Epithelial cell of proximal tubule (primary cell): ENCODE measurements around the gene SGCD. TPM values are rescaled to one million over a fixed set of nuclear protein-coding genes. Genes with fewer than 3 reads are reported as not detected.

ENCODE experiments used
- DNase-seq: peaks from one replicate; pipeline ENCODE4 v3.0.0-alpha.2; 2011; ENCODE audit warnings: low read depth
- H3K4me3 ChIP-seq: 2 replicates; pipeline ENCODE4 v1.5.1; 2011; ENCODE audit warnings: low read depth, mild to moderate bottlenecking, low read length
- CTCF ChIP-seq: conservative IDR thresholded peaks from 2 replicates; pipeline ENCODE4 v1.5.1; 2012; ENCODE audit warnings: low read depth, mild to moderate bottlenecking, low read length
- total RNA-seq: library from RNA; depleted of rRNA; stranded (reverse); fragments of >200 nt; gene quantifications from 2 replicates; pipeline ENCODE4 v1.2.3, GENCODE V29; 2015

Gene SGCD
- total RNA-seq, 1 donor from 2014 or later: 0.06 TPM

- H3K4me3 ChIP-seq: no peak overlapping the region
- TF ChIP-seq CTCF: no peak
- DNase-seq: no peak
Observed at GRCh38 chr5:156681265-156681664, 354.3 kb downstream of the SGCD start.

GRCh38 chr5:156682971-156683370 is 356.0 kb downstream of the SGCD start:
- no peak for TF ChIP-seq CTCF
- no peak for DNase-seq
- H3K4me3 ChIP-seq: no peak overlapping the region

- no peak for DNase-seq
- no peak overlapping the region for H3K4me3 ChIP-seq
- TF ChIP-seq CTCF: no peak
Observed at GRCh38 chr5:156683509-156683908, 356.5 kb downstream of the SGCD start.

DNA sequence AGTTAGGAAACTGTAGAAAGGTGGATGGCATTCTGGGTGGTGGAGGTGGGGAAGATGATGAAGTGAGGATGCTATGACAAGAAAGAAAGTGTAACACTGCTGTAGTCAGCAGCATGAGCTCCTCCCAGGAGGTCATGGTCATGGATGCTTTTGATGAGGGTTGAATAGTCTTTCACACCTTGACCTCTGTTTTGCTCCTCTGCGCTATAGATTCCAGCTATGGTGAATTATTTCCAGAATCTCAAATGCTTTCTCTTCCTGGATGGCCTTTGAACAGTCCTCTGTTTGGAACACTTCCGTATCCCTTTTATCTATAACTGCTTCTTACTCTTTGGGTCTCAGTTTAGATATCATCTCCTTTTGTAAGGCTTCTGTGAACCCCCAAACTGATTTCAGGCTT is 357.3 kb downstream of the SGCD start:
- TF ChIP-seq CTCF: no peak
- no peak overlapping the region for H3K4me3 ChIP-seq
- DNase-seq: no peak

DNA sequence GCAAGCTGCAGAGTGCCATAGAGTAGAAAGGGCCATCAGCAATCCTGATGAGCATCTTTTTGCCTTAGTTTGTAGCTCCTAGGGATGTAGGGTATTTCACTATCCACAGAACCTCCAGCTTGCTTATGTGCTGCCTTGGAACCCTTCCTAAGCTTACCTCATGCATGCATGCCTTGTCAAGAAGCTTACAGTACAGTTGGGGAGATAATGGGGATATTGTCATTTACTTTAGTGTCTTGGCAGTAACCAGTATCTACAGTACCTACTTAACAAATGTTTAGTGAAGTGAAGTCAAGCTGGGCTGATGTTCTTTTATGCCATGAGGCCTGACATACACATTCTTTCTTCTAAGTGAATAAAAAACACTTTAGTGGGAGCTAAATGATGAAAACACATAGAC is 358.5 kb downstream of the SGCD start:
- DNase-seq: no peak
- no peak for TF ChIP-seq CTCF
- H3K4me3 ChIP-seq: no peak overlapping the region

DNA sequence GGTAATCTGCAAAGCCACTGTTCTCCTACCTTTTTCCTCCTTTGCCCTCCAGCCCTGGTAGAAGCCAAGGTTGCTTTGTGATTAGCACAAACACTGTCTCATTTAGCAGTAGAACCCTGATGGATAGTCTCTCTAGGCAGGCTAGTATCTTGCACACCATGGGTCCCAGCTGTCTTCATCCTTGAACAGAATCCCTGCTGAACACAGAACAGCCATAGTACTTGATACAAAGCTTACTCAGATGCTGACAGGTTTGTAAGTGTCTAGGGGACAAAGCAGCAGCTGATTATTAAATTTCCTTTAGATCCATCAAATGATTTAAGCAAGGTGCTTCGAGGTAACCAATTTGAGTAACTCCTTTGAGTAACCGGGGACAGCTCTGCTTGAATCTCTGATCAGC is 359.4 kb downstream of the SGCD start:
- H3K4me3 ChIP-seq: no peak overlapping the region
- DNase-seq: no peak
- TF ChIP-seq CTCF: no peak

DNA sequence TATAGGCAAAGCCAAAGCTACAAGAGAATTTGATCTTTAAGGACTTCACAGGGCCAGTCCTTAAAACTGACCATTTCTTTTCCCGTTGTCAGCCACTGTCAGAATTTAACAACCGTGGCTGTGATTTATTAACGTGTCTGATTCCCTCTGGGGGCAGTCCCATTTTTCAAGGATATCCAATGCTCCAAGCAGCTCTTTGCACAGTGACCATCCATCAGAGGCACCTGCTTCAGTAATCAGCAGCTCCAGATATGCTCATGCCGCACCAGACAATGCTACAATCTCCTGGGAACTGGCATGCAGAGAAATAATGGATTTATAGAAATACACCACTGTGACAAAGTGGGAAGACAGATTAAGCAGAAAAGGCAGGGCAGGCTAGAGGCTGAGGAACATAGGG is 359.8 kb downstream of the SGCD start:
- no peak overlapping the region for H3K4me3 ChIP-seq
- DNase-seq: no peak
- no peak for TF ChIP-seq CTCF
